NCI-H524 (cell line): ENCODE measurements around the gene PTOV1.

Source experiments
- DNase-seq, 2 experiments: peaks; one replicate each; lab custom pipeline; 2025; lab: John Stamatoyannopoulos, UW

PTOV1 gene

GRCh38 chr19:49859682-49860335 is 8.8 kb downstream of the PTOV1 start:
- no peak for DNase-seq

GRCh38 chr19:49860336-49861102 is 9.6 kb downstream of the PTOV1 start:
- no peak for DNase-seq

DNA sequence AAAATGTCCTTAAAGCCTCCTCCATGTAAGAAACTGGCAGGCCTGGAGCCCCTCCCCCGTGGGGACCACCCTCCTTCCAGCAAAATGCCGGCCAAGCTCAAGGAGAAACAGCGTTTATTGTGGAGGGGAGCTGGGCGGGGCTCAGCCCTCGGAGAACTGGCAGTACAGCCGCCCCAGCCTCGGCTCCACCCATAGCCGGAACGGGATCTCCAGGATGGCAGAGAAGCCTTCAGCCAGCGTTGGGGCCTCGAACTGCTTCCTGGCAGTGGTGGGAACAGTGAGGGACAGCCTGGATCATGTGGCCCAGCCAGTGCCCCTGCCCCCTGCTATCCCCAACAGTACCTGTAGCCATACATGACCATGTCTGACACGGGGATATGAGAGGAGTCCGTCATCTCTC is 10.1 kb downstream of the PTOV1 start:
- DNase-seq = no peak

DNA sequence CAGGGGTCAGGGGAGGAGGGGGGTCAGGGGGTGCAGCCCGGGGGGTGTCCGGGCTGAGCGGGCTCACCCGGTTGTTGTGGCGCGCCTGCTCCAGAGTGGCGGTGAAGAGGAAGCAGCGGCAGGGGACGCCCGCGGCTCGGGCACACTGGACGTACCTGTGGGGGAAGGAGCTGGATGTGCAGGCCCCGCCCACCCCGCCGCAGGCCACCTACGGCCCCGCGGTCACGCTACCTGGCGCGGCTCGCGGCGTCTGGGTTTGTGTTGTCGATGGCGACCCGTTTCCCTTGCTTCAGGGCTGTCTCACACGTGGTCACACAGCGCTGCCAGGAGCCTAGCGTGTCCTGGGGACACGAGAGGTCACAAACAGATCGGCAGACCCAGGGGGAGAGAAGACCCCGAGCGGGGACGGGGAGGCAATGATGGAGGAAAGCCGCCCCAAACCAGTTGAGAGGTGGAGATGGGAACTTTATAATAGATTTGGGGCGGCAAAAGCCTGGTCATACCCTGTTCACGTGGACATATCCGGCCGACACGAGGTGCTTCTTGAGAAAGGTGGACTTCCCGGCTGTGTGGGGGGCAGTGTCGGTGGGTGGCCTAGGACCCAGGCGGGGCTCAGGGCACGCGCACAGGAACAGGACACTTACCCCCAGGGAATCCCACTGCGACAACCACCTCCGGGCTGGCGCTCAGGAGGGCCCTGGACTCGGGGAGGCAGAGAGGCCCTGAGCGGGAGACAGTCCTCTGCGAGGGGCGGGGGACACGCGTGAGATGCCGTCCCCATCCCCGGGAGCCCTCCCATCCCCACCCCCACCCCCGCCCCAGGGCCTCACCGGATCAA is 10.8 kb downstream of the PTOV1 start:
- no peak for DNase-seq

GRCh38 chr19:49862391-49863253 is 11.7 kb downstream of the PTOV1 start:
- no peak for DNase-seq

DNA sequence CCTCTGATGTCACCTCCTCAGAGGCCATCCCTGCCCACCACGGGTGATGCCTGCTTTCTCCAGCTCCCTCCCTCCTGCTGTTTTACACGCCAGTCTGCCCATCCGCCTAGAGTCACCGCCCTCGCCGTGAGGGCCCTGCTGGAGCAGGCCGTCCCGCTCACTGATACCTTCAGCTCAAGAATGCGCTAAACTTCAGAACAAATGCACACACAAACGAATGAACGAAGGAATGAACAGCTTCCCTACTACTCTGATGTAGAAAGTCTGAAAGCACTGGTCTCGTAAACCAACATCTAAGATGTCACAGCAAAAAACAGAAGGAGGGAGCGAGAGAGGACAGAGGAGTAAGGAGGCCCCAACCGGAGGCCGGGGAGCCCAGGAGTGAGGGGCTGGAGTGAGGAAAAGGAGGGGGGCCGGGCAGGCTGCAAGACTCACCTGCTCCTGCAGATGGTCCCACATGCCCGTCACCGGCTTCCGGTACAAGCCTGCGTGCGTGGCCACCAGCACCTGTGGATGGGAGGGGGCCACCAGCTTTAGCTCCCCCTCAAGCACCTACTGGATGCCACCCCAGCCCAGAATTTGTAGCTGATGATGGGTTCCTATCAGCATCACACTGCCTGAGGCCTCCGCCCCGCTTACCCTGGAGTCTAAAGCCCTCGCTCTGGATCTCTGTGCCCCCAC is 12.4 kb downstream of the PTOV1 start:
- no peak for DNase-seq

DNA sequence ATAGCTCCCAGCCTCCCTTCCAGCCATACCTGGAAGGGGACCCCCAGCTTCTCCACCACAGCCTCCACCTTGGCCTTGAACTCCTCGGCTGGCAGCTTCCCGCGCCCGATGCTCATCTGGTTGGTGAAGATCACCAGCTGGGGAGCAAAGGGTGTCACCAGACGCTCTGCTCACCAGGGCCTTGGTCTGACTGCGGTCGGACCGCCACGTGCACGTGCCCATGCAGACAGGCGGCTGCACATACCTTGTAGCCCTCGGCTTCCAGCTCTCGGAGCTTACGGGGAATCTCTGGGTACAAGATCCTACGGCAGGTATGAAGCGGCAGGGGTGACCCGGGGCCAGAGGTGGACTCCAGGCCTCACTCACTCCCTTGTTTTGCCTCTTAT is 13.0 kb downstream of the PTOV1 start:
- DNase-seq = no peak

DNA sequence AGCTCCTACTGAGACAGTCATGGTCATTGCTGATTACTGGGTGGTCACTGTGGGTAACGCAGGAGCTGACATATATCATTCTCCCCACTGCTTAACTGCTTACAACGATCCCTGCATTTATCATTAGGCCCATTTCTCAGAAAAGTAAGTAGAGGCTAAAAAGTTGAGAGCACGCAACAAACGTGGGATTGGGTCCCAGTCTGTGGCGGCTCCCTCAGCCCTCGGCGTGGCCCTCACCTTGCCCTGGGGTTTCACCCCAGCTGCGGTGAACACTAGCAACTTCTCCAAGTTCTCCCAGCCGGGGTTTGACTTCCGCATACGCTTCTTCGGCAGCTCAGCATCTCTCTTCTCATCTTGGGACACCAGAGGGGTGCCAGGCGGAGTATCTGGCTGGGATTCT is 13.9 kb downstream of the PTOV1 start:
- DNase-seq = no peak

DNA sequence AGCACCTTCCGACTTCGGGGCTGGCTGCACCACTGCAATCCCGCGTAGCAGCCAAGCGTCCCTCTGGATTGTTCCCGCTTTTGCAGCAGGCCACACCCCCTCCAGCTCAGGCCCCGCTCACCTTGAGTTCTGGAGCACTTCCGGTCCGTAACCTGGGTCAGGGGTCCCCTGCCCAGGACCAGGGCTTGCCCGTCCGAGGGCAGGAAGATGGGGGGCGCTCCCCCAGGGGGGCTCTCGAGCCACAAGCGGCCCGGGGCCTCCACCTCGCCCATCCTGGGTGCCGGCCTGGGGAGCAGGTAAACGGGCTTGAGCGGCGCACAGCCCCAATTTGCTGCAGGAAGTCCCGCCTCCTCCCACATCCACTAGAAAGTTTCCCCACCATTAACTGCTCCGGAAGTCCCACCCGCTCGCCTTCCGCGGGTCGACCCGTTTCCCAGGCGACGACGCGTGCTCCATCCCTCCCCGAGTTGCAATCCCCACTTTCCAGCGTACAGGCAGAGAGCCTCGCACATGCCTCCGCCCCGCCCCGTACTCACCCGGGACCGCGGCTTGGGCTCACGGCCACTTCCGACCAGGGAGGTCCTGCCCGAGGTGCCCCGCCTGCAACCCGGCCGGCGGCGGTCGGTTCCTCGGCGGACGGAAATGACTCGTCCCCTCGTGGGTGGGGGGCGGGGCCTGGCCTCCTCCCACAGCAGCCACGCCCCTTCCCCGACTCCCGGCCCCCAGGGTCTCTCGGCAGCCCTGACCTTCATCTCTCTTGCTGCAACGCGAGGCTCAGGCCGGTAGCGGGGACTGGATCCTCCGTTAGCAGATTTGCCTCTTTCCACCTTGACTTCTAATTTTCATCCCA is 16.2 kb downstream of the PTOV1 start, which contains the start of gene PNKP:
Gene PNKP (minus strand): TSS at position 644 of the 850 bp plus-strand sequence. CDS start 372 bp downstream, at position 272.
- peak; percentile 94 for DNase-seq

GRCh38 chr19:49869009-49869483 is 18.1 kb downstream of the PTOV1 start:
- no peak for DNase-seq

DNA sequence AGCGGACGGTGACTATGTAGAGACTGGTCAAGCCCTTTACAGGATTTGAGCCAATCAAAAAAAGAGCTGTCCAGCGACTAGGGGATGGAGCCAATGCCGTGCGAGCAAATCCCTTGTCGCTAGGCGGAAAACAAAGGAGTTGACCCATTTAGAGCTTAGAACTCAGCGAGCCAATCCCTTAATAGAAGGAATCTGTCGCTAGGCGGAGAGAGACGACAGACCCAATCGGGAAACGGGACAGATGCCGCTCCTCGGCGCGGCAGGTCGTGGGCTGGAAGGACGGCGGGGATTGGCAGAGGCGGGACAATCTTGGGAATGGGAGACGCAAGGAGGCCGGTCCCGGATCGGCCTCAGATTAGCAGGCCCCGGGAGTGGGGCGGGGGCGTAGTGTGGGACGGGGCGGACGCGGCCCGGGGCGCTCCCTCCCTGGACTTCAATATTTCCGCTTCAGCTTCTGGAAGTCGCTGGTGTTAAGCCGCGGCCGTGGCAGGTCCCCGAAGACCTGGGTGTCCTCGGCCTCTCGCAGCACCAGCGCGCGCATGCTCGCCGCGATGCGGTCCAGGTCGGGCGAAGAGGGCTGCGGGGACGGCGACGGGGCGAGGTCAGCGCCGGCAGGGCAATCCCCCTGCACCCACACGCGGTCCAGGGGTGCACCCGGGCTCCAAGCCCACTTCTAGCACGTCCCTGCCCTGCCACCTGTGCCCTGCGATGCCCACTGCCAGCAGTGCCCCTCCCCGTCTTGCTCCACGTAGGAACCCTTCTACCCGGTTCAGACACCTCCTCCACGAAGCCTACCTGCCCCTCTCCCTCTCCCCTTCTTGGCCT is 18.7 kb downstream of the PTOV1 start:
- DNase-seq = peak; percentile 99 to 100

DNA sequence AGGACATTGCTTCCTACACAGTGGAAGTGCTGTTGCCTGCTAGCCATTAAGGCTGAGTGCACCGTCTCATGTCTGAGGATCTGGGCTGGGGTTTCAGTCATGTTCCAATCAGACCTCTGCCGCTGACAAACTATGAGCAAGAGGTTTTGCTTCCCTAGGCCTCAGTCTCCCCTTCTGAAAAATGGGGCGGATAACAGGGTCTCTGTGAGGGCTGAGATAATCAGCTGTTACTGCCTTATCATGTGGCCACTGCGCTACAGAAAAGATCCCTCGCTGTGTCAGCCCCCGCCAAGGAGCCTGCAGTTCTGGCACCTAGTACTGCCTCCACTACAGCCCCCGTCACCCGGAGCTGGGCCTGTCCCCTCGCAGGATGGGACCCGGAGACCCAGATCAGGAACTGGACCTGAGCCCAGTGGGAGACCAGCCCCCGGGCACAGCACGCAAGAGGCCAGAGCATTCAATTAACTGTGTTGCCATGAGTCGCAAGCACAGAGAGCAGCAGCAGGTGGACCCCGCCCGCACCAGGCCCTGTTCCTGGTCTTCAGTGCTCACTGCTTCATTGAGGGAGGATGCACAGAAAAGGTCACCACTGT is 19.4 kb downstream of the PTOV1 start:
- DNase-seq = no peak

GRCh38 chr19:49871349-49871985 is 20.5 kb downstream of the PTOV1 start:
- DNase-seq = no peak

- DNase-seq = no peak
Measured at GRCh38 chr19:49872245-49873128, 21.5 kb downstream of the PTOV1 start.

DNA sequence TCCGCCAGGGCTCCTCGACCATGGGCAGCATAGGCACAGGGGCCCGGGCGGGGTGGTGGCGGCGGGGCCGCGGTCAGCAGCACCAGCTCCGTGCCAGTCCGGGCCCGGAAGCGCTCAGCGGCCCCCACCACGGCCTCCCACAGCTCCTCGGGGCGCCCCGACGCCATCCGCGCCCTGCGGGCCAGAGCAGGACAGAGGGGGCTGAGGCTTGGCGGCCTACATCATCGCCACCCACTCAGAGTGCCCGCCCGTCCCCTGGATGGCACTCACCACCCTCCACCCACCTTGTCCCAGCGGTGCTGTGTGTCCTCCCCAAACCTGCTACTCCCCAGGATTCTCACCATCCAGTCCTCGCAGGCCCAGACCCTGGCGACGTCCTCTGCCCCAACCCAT is 22.2 kb downstream of the PTOV1 start:
- no peak for DNase-seq

DNA sequence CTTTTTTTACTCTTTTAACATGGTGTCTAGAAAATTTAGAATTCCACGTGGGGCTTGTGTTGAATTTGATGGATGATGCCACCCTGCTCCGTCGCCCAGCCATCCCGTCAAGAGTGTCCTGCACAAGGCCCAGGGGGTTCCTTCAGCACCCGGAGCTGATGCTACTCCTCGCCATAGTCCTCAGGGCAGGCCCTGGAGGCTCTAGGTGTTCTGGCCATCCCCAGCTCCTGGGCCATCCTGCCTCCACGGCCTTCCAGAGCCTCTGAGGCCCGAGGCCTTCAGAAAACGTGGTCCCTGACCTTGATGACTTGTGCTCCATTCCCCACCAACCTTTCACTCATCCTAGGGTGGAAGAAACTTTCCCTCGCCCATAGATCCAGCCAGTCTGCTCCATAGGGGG is 22.9 kb downstream of the PTOV1 start:
- no peak for DNase-seq

DNA sequence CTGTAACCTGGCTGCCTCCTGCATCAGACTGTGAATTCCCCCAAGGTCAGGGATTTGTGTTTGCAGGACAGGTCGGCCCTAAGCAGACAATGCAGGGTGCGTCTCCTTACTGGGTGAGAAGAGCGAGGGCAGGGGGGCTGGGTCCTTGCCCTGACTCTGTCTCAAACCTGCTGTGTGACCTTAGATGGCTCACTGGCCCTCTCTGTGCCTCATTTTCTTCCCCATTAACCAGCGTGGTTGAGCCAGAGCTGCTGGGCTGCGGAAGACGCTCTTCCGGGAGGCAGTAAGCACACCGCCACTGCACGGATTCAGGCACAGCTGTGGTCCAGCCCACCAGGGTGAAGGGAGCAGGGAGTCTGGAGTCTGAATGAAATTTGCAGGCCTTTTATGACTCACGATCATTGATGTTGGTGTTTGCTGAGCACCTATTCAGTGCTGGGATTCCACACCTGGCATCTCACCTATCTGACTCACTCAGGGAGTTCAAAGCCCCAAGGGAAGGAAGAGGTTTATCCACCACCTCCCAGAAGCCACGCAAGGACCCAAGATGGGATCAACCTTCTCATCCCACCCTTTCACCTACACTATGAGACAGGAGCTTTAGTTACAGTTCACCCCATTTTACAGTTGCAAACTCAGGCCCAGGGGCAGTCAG is 23.7 kb downstream of the PTOV1 start:
- DNase-seq = no peak
